ENCODE results near the gene MARK3.
"Not testable (repeated sequence)": the region's sequence is repeated elsewhere in the genome, so short reads cannot be mapped to it uniquely, and the experiment has no call there.

The MARK3 gene

DNA sequence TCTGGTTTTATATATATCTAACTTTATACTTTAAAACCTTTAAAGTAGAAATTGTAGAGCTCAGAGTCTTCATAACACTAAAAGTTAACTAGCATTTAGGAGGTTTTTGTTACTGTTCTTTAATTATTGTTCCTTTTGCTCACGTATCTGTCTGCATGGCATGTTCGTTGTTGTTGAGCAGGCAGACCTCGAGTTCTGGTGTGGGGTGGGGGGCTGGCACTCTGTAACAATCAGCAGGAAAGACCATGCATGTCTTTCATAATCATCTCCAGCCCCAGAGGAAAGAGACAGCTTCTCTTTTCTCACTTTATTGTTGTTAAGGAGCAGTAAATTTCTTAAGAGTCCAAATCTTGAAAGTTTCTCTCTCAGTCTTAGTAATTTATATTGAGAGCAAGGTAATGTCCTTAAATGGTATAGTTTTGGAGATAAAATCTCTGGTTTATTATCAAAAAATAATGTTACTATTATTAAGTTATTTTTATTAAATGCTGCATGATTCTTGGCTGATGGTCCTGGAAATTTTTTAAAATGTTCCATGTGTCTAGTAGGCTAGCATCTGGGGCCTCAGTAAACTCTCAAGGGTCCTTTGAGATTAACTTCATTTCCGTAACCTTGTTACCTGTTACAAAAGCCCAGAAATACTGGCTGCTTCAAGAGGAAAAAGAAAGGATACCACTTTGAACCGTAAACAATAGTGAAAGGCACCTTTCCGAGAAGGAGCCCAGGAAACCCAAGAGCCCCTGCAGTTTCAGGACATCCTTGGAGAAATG lies 107.1 kb downstream of the MARK3 start:
- no peak for DNase-seq

GRCh38 chr14:103495854-103496253 lies 110.6 kb downstream of the MARK3 start:
- DNase-seq: no peak

DNA sequence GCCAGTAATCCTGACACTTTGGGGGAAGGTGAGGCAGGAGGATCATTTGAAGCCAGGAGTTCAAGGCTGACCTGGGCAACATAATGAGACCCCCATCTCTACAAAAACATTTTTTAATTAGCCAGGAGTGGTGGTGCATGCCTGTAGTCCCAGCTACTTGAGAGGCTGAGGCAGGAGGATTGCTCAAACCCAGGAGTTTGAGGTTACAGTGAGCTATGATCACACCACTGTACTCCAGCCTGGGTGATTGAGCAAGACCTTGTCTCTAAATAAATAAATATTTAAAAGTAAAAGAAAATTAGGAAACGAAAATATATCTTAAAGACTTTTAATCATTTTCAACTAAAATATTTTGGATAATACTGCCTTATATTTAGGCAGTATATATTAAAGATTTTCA lies 111.6 kb downstream of the MARK3 start:
- DNase-seq: no peak

DNA sequence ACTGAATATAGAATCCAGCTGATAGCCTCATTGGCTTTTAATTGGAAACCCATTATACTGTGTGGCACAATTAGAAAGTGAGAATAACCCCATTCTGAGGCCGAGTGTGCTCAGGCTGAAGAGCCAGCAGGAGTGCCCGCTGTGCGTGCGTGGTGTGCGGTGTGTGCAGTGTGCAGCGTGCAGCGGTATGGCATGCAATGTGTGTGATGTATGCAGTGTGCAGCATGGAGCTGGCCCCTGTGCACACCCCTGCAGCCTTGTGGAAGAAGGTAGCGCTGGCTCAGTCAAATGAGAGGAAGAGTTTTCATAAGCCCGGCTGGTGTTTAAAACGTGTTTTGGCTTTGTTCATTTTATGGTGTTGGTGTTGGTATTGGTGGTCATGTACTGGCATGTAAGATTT lies 114.5 kb downstream of the MARK3 start:
- DNase-seq: no peak

DNA sequence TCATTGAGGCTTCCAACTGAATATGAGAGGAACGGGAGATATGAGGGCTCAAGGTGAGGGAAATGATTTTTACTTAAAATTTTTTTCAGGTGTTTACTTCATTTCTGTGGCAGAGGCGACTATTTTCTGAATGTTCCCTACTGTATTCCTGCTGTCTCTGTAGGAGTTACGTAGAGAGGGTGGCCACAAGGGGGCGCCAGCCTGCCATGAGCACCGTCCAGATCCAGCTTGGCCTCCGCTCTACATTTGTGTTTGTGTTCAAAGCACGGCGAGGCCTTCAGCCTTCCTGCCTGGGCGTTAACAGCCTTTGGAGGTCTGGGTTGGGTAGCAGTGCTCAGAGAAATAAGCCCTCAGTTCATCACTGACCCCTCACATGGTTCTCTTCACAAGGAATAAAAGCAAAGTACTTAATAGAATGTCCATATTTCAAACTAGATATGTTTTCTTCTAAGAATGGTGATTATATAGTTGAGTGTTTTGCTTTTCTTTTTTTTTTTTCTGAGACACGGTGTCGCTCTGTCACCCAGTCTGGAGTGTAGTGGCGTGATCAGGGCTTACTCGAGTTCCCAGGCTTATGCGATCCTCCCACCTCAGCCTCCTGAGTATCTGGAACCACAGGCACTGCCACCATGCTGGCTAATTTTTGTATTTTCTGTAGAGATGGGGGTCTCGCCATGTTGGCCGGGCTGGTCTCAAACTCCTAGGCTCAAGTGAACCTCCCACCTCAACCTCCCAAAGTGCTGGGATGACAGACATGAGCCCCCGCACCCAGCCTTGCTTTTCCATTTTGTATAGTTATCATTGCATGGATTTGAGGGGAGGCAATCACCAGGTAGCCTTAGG lies 115.2 kb downstream of the MARK3 start:
- DNase-seq: peak; percentile 78

DNA sequence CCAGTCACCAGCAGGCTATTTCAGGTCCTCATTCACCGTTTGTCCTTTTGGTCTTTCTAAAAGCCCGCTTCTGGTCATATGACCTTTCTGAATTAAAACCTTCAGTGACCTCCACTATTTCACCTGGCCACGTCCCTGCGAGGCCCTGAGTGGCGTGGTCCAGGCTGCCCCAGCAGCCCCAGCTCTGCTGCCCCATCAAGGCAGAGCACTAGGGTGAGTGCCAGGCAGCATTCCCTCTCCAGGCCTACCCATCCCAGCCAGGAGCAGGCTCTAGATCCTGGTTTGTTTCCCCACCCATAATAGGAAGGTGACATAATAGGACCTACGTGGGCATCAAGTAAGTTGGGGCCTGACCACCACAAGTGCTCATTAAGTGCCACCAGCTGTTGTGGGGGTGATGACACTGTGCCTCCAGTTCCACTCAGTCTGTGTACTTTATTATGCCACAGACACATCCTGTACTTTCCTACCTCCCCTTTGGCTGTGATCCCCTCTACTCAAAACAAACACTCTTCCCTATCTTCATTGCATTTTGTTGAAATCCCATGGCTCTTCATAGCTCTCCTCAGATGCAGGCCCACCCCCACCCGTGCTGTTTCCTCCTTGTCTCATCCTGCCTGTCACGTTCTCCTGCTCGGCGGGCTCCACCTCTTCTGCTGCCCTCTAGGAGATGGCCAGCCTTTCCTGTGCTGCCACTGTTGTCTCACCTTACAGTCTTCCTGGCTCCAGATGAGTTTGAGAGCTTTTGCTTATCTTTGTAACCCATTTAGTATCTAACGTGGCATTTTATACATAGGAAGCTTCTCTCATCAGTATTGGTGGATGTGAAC lies 116.0 kb downstream of the MARK3 start:
- no peak for DNase-seq

DNA sequence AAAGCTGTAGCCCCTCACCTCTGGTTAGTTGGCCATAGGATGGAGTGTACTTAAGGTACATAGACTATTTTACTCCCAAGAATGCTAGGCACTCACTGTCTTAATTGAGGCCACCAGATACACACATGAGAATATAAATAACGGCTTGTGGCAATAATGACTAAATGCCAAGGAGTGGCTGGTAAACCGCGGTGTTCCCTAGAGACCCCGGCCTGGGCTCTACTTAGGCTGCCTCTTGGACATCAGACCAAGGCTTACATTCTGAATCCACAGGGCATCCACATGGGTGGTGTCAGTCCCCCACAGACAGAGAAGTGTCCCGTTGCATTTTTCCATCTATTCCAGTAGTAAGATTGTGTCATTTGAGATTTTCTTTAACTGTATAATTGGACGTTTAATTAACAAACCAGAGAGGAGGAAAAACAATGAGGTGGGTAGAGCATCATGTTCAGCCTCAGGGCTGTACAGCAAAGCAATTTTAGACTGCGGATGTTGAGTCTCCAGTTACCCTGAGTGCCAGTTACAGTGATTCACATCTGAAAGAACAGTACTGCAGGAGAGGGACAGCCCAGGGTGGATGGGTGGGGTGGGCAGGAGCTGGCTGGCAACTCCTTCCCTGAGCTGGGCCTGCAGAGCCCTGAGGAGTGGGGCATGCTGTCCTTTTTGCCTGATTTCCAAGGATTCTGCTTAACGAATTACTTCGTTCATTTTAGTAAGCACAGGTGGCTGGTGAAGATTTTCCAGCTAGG lies 116.9 kb downstream of the MARK3 start:
- no peak for DNase-seq

- no peak for DNase-seq
These were observed 117.7 kb downstream of the MARK3 start for GRCh38 chr14:103502877-103503276.

GRCh38 chr14:103503296-103503695 lies 118.1 kb downstream of the MARK3 start:
- DNase-seq: no peak

DNA sequence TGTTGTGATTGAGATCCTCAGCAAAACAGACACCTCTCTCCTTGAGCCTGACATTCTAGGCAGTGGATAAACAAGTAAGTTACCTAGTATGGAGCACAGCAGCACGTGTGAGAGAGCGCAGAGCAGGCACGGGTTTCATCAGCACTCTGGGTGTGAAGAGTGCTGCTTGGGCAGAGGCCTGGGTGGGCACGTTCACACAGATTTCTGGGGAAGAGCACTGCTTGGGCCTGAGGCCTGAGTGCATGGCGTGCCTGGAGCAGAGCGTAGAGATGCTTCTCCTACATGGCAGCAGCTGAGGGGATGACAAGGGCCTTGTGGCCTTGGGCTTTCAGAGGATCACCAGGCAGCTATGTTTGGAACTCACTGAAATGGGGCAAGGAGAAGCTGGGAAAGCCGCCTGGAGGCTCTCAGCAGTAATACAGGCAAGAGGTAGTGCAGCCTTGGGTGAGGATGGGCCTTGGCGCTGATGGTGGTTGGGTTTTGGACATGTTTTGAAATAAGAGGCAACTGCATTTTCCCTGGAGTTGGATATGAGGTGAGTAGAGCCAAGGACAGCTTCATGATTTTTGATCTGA lies 119.9 kb downstream of the MARK3 start:
- no peak for DNase-seq

GRCh38 chr14:103507751-103508150 lies 122.5 kb downstream of the MARK3 start:
- no peak for DNase-seq

GRCh38 chr14:103508521-103509329 lies 123.5 kb downstream of the MARK3 start:
- DNase-seq: no peak

DNA sequence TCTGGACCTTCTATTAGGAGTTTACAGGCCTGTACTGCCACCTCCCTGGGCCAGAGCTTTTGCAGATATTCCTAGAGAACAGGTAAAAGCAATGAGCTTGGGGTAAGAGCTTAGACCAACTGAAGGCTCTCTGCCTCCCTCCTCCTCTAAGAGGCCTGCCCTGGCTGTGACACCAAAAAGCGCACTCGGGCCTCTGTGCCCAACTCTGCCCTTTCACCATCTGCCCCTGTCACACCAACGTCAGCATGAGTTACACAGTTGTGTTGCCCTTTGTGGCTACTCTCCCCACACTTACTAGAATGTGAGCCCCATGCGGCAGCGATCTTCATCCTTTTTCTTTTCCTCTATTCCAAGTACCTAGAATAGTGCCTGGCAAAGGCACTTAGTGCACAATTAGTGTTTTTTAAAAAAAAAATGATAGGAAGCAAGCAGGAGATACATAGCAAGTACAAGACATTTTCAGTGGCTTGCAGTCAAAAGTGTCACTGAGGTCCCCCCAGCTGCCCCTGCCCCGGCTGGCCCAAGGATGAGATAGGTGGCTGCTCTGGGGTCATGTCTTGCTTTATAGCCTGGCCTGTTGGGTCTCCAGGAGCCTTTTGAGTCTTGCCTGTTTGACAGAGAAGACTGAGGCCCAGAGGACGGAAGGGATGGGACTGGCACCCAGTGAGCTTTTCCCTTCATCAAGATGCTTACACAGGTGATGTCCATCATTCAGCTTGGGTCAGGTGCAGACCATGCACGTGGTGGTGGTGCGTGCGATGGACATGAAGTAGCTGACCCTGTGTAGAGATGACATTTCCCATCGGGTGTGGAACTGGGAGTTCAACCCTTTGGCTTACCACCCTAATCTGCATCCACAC lies 124.9 kb downstream of the MARK3 start:
- DNase-seq: no peak

- no peak for DNase-seq
These were observed 125.8 kb downstream of the MARK3 start for GRCh38 chr14:103510724-103511693.

DNA sequence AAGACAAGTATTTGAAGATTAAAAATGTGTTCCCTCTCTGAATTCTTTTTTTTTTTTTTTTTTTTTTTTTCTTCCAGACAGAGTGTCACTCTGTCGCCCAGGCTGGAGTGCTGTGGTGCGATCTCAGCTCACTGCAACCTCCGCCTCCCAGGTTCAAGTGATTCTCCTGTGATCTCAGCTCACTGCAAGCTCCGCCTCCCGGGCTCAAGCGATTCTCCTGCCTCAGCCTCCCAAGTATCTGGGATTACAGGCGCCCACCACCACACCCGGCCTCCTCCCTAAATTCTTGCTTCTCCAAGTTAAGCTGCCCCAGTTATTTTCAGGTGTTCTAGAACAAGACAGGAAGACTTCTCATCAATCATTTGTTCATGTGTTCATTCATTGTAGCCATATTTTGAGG lies 127.0 kb downstream of the MARK3 start:
- DNase-seq: not testable (repeated sequence)

DNA sequence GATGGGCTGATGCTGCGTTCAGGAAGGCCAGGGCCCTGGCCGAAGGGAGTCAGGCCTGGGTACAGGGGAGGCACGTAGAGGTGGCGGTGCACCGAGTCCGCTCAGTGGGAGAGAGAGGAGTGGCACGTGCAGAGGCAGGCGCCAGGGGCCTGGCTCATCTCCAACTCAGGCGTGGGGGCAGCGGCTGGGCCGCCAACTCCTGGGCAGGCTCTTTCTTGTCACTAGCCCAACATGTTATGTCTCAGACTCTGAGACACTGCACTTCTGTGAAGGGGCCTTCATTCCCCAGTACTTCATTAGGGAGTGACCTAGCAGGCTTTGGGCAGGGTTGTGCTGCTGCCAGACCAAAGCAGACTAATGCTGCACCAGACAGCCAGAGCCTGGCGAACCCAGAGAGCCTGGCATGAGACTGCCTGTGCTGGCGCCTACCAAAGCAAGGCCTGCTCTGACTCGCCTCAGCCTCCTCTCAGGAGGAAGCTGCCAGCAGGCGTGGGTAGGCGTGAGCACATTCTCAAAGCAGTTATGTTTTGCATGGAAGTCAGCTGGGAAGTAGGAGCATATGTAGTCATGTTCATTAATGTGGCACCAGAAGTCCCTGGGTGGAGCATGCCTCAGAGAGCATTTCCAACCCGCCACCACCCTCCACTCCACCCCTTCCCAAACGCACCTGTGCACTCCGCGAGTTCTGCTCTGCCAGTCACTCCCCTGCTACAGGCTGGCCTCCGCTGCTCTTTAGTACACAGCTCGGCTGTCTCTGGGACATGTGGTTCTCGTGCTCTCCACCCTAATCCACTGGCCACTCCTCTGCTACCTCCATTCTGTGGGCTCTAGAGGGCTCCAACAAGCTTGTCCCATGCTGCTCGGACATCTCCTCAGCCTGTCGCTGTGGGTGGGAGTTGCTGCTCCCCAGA lies 127.7 kb downstream of the MARK3 start:
- DNase-seq: peak; percentile 29

GRCh38 chr14:103514596-103515421 lies 129.6 kb downstream of the MARK3 start:
- no peak for DNase-seq

Measured in NCI-H1417 treated with DMSO at 0.1 percent for 48 hours (cell line).